Fibroblast of skin of abdomen (primary cell): Measurements from ENCODE around the gene SLC24A3.

Source experiments
- DNase-seq: peaks from one replicate; pipeline ENCODE4 v3.0.0-alpha.2; 2013

Gene SLC24A3

DNA sequence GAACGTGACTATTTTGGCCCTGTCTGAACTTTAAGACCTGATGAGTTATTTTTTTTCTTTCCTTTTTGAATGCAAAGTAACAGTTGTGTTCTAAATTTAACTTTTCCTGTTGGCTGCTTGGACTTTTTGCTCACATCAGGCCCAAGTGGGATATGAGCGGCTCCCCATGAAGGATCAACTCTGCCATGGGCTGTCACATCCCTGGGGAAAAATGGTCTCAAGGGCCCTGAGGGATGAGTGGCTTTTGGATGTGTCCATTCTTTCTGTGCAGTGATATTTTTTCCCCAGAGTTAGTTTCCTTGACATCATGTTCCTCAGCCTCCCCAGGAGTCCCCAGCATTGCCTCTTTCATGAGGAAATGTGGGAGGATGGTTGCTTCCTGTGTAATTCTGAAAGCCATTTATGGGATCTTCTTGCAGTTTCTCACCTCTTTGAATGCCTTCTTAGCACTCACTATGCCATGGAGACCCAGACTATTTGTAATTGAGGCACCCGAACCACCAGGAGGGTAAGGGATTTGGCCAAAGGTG is 92.5 kb downstream of the SLC24A3 start:
- no peak for DNase-seq

DNA sequence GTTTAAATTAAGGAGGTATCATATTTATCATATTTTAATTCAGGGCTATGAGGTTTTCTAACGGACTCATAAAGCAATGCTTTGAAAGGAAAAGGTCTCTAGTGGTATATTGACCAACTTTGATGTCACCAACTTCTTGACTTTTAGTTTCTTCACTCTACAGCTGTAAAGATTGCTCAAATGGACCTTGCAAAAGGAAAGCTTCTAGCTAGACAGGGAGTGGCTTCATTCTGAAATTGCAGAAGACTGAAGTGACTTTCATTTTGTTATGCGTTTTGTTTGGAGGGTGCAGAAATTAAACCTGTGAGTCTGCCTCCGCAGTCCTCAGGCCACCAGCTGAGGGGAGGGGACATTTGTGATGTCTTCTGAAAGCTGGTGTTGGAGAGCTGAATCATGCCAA is 95.7 kb downstream of the SLC24A3 start:
- no peak for DNase-seq

DNA sequence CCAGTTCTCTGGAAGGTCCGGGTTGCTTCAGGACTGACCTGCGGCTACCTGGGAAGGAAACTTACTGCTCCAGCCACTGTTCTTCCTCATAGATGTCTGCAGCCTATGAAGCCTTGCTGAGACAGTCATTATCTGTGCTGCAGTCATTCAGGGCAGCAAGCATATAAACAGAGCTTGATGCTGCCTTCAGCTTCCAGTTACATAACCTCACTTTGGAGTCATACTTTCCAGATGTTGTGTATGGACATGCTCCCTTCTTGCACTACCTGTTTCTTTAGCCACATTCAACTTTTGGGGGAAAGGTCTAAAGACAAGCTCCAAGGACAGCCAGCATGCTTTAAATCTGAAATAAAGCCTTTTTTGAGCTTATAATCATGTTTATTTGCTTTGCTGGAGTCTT is 98.1 kb downstream of the SLC24A3 start:
- no peak for DNase-seq

DNA sequence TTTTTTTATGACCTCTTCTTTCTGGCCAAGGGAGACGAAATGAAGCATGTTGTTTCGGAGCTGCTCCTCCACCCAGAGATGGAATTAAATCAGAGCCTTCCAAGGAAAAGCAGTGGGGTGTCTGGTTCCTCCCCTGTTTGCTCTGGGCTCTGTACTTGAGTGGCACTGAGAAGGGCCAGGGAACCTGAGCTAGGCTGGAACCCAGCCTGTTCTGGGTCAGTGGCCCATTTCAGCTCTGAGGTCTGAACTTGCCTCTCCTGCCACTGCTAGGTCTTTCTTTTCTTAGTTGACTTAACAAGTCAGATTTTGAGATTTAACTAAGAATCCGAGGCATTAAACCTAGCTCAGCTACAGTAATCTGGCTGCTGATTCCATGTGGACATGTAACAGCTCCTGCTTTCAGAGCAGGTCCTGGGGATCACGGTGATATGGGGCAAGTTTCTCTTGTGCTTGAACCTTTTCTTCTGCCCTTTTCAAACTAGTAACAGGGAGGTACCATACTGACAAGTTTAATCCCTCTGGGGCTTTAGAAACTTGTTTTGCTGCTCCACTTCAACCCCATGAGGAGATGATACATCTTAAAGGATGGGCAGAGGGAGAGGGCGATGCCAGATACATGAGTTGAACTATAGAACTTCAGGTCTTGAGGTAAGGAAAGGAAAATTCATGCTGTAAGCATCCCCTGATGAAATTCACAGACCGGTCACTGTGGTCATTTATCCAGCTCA is 101.1 kb downstream of the SLC24A3 start:
- DNase-seq = no peak

DNA sequence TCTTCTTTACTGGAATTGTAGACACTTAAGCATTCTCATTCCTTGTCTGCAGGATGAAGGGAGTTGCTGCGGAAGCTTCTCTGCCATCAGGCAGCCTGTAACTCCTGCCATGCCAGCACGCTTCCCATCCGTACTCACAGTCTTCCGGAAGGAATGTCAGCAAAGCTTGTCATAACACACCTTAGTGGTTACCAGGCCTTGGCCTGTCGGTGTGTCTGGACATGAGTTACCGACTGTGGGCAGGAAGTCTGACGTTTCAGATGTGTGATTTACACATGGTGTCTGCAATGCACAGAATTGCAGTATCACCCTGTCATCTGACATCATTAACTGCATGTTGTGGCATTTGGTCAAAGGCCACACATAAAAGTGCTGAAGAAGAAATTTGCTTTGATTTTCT is 102.2 kb downstream of the SLC24A3 start:
- DNase-seq = no peak

DNA sequence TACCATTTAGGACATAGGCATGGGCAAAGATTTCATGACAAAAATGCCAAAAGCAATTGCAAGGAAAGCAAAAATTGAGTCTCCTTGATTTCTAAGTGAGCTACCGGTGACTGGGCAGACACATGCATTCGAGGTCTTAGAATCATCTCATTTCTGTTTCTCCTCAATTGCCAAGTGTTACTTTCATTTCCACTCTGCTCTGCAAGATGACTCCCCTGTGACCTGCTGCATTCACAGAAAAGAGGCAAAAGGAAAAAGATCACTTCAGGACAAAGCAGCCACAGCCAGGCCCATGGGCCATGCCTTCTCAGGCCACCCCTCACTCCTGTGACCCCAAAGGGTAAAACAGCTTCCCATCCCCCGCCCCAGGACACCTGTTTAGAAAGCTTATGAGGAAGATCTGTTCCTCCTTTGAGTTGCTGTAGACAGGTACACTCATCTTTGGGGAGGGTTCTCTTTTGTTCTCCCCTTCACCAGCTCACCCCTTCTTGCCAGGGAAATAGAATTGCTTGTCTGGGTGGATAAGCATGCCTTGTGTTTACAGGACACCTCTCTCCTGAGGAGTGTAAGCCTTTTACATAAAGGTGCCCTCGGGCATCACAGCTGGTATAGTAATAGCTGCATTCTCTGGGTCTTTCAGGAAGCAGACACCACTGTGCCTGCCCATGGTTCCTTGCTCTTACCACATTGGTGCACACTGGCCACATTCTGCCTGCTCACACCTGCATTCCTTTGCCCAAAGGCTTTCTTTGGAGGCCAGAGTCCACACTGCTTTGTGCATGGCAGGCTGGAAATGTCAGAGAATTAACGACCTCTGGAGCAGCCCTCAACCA is 105.0 kb downstream of the SLC24A3 start:
- no peak for DNase-seq

DNA sequence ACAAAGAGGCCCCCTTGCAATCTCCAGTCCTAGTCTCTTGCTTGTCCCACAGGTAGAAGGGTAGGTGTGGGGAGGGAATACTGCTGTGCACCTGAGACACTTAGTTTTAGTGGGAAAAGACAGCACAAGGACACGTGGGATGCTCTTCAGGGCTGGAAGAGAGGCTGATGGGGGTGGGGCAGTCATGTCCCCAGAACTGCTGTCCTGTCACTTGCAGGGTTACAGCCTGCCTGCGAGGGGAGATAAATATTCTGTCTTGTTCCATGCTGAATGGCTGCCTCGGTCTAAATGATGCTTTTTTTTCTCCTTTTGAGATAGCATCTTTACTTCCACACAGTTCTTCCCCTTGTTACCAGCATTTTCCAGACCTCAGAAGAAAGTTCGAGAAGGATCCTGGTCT is 106.2 kb downstream of the SLC24A3 start:
- DNase-seq = no peak

DNA sequence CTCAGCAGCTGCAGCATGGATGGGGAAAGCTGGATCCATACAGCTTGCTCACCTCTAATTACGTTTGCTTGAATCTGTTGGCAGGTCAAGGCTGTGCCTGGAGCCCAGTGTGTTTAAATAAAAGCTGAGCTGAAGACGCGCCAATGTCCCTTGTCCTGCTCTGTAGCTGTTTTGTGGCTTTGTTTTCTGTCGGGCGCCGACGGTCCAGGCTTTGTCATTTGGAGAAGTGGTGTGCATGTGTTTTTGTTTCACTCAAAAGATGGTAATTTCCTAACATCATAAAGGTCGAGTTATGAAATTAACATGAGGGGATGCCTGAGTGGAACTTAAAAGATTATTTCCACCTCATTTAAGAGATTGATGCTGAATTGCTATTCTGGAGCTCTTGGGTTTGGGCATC is 107.6 kb downstream of the SLC24A3 start:
- no peak for DNase-seq

DNA sequence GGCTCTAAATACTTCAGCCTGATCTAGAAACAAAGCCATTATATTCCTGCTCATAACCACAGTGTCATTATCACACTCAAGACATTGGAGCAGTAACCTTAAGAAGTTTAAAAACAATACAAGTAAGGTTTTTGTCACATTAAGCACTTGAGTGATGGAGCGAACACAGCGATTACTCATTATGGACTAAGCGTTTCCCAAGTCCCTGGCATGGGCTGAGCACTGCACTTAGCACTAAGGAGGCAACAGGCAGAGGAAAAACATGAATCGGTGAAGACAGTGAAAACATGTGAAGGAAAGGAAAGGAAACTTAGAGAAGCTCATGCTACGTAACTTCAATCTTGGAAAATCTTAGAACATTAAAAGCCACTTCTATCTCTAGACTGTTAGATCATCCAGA is 108.7 kb downstream of the SLC24A3 start:
- DNase-seq = no peak

DNA sequence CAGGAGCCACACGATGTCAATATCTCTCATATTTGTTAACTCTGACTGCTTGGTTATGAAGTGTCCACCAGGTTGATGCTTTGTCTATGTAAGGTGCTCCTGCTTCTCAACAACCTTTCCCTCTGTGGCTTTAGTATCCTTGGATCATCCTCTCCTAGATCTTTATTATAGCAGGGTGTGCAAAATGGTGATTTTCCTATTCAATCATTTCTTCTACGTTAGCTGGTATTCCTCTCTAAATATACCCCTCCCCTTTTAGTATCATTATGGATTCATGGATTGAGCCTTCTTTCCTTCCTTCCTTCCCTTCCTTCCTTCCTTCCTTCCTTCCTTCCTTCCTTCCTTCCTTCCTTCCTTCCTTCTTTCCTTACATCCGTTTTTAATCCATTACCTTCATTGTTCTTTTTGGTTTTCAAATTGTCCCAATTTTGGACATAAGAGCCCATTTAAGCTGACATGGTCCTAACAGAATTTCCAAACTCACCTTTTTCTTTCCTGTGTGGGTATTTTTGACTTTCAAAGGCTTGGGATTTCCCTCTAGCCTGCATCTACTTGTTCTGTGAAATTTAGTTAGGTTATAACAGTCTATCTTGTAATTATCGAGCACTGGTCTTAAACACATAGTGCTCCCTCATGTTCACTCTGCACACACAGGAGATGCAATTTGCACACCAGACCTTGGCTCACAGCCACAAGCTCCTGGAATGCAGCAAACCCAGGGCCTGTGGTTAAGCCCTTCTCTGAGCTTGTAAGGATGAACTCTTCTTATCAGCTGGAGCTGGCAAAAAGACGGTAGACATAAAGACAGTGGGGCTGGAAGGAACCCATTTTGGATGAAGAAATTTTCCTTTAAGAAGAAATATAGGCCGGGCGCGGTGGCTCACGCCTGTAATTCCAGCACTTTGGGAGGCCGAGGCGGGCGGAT is 109.9 kb downstream of the SLC24A3 start:
- no peak for DNase-seq

DNA sequence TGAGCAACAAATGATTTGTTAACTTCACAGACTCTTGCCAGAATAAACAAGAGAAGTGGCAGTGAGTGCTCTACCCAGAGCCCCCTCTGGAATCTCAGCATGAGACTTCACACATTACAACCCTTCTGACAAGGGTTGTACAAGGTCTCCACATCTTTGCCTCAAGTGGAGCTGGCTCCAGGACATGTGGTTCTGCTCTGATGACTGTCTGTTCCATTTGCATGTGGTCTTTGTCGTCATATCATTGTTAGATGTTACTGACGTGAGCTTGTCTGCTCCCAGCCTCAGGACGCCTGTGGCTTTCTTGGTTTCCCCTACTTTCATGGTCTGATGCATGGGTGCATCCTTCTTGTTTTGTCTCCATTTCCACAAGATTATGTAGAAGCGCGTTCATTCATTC is 115.0 kb downstream of the SLC24A3 start:
- no peak for DNase-seq

DNA sequence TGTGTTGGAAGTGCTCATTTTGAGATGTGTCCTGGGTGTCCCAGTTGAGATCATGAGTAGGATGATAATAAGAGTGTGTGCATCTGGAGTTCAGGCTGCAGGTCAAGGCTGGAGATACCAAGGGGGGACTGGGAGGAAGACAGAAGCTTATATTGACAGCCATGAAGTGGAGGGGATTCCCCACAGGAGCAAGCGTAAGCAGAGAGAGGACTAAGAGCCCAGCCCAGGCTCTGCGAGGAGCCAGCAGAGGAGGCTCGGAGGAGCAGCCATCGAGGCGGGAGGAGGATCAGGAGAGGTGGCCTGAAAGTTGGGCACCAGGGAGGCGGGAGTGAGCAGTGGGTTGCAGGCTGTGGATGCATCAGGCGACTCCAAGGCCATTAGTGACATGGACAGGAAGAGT is 116.2 kb downstream of the SLC24A3 start:
- no peak for DNase-seq

DNA sequence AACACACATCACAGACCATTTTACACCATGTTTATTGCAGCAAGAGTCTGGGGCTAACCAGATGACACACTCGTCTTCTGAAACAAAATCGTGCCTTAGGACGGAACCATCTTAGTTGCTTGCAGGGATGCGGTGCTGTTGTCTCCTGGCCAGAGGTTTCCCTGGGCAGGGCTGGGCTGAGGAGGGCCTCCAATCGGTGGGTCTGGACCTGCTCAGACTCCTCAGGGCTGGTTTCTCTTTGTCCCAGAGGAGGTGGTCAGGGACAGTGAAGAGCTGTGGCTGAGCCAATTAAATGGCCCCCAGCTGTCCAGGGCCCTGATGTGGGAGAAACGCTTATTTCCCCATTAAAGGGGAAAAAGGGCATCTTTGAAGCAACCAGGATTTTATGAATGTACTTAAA is 117.6 kb downstream of the SLC24A3 start:
- no peak for DNase-seq

DNA sequence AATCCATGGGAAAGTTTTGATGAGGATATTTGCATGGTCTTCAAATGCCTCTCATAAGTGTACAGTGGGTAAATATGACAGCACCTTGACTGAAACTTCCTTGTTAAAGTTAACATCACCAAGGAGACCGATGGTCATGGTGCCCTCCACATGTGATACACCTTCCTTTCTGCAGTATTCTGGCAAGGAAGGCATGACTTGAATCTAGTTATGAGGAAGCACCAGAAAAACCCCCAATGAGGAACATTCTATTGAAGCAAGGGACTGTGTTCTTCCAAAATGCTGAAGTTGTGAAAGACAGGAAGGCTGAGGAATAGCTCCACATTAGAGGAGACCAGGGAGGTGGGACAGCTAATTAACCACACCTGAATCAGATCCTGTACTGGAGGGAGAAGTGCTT is 118.3 kb downstream of the SLC24A3 start:
- no peak for DNase-seq

DNA sequence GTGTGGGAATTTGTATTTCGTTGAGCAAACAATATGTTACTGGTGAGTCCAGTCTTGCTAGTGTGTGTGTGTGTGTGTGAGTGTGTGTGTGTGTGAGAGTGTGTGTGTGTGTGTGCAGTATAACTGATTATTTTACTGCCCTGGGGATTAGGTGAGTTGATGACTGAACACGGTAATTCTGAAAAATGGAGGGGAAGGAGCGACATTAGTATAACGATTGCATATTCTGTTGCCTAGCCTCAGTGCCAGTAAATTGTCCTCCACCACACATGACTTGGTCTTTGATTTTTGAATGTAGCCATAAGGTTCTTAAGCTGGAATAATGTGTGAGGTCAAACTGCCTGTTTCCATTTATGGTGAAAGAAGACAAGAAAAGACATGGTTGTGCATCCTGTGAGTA is 121.1 kb downstream of the SLC24A3 start:
- no peak for DNase-seq

DNA sequence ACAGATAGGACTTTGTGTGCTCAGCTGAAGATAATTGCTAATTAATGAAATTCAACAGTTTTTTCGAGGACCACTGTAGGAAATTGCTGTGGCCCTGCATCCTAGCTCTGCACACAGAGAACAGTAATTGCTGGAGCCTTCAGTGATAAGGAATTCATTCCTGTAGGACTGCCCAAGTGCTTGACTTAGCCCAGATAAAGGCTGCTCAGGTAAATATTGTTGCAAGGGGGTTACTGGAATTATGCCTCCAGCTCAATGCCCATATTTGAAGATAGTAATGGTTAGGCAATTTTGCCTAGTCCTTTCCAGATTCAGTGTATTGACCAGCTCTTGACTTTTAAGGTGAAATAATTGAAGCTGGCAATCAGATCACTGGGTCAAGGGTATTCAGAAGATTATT is 122.9 kb downstream of the SLC24A3 start:
- DNase-seq = no peak

DNA sequence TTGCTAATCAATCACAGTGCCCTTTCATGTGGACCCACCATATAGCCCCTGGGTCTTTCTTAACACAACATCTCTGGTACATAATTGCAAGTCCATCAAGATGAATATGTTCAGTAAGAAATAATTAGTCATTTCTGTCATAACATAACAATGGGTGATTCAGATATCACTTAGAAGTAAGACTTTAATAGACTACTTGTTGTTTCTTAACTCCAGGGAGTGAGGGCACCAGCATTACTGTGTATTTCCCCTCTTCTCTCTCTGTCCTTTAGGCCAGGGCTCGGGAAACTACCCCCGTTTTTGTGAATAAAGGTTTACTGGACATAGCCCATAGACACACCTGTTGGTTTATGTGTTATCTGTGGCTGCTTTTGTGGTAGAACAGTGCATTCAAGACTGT is 123.5 kb downstream of the SLC24A3 start:
- DNase-seq = no peak

DNA sequence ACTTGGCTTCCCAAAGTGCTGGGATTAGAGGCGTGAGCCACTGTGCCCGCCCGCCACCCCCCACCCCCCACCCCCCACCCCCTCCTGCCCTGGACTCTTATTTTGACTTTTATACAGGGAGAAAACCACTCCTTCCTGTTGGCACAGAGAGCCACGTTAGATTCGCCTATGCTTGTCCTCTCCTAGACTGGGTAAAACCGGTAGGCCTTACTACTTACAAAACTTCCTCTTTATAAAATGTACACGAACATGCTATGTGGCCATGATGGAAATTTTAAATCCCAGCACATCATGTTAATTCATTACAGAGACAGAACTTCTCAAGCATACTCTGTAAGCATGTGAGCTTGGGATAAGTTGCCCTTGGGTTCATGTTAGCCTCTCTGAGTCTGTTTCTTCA is 124.2 kb downstream of the SLC24A3 start:
- DNase-seq = no peak

DNA sequence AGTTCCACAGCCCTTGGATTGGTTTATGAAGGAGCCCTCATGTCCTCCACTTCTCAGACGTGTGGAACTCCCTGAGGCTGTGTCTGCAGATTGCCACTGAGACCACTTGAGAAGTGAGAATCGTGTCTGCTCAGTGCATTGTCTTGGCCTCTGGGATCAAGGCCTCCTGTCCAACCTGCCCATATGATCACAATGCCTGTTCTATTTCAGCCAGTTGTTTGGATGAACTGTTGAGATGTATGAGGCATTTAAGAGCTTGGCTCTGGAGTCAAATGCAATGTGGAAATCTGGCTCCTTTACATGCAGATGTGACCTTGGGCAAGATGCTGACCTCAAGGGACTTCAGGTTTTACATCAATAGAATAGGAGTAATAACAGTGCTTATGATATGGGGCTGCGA is 125.9 kb downstream of the SLC24A3 start:
- no peak for DNase-seq

DNA sequence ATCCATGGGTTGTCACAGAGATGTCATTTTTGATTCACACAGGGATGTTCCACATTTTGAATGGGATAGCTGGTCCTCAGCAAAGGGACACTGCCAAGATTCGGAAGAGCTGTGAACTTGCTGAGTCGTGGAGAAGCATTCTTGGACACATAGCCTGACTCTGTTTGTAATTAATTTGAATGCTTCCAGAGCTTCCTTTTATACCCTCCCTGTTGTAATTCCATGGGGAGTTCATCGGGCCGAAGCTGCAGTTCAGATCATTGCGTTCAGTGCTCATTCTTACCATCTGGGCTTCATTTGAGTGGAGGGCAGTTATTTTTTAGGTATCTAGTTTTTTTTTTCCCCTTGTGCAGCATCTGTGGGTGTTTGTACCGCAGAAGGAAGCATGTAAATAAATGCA is 126.5 kb downstream of the SLC24A3 start:
- no peak for DNase-seq

DNA sequence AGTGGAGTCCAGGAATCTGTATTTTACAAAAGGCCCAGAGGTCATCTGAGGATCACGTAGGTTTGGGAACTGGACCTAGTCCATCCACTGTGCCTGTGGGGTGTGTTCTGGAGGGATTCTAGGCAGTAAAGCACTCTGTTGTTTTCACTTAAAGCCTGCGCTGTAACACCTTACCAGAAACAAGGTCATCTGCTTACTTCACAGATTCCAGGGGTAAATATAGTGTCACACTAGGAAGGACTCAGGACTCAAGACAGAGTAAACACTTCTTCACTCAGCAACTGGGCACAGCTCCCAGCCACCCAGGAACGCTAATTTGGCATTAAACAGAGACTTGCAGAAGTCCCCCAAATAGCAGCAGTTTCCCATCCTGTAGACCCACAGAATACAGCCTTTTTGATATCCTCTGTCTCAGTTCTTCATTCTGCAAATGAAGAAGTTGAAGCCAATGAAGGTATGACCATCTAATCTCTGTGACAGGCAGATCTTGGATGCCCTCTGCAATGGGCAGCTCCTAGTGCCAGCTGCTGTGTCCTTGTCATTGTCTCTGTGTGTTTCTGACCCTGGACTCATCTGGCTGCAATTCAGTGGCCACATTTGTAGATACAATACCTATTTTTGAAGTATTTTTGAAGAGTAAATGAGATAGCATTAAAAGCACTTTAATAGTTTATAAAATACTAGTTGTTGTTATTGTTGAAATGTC is 129.1 kb downstream of the SLC24A3 start:
- no peak for DNase-seq

DNA sequence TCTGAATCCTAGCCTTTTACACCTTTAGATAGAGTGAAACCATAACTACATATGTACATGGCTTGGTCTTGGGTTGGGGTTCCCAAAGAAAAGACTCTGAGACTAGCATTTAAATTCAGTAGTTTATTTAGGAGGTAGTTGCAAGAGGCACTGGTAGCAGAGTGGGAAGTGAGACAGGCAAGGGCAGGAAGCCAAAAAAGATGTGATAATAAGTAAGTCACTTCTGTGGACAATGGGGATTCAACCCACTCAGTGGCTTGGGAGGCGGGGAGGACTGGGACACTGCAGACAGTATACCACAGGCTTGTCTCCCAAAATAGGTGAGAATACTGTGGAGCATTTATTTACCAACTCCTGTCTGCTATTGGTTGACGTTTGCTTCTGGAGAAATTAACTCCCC is 131.9 kb downstream of the SLC24A3 start:
- no peak for DNase-seq
